ENCODE measurements around the gene GAB1.
"Not testable (repeated sequence)": the region's sequence is repeated elsewhere in the genome, so short reads cannot be mapped to it uniquely, and the experiment has no call there.

GAB1 gene

DNA sequence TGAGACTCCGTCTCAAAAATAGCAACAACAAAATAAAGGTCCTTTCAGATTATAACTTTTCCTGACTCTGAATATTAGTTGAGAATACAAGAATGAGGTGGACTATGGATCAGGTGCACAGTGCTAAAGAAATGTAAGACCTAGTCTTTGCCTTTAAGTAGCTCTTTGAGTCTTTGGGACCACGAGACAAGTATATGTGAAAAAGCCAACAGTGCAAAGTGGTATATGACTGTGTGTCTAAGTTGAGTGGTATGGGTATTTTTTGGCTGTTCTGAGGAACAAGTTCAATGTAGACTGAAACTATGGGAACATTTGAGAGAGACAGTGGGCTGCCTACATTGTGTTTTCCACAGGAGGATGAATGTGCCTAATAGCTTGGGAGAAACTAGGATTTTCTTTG is 2.8 kb downstream of the GAB1 start:
- DNase-seq, result no peak

DNA sequence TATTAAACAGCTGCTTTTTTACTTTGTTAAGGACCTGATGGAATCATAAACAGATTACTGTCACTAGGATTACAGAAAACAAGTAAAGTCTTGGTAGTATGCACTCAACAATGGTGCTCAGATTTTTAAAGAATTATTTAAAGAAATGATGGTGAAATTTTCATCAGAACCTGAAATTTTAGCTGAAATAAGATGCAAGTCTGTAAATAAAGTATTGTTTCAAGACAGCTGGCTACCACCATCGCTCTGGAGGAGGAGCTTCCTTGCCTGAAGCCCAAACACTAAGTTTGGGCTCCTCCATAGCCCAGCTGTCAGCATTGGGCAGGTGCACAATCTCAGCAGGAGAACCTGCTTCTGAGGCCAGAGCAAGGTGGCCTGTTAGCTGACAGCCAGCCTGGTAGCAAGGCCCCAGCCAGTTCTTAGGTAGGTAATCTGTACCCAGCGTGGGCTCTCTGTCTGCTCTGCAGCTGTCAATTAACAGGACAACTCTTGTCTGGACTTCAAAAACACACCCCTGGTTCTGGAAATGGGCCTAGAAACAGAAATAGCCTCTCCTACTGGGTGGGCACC is 4.6 kb downstream of the GAB1 start:
- DNase-seq, result no peak

DNA sequence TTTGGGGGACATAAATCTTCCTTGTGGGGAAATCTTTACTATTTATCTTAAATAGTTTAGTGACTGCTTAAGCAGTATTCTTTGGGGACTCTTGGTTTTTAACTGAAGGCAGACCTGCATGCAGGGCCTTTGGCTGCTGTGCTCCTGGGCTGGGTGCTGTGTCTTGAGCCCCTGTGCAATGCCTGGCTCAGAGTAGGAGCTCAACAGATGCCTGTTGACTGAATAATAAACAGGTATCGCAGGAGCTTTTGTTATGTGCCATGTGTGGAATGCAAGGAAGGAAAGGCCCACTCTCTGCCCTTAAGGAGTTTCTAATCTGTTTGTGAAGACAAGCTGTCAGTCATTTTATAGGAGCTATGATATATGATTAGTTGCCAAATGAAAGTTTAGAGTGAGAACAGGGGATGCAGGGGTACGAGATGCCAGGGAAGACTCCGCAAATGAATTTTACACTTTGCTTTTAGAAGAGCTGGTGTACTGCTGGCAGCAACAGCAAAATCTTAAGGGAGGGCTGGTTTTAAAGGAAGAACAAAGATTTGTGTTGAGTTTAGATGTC is 6.7 kb downstream of the GAB1 start:
- DNase-seq, result no peak

DNA sequence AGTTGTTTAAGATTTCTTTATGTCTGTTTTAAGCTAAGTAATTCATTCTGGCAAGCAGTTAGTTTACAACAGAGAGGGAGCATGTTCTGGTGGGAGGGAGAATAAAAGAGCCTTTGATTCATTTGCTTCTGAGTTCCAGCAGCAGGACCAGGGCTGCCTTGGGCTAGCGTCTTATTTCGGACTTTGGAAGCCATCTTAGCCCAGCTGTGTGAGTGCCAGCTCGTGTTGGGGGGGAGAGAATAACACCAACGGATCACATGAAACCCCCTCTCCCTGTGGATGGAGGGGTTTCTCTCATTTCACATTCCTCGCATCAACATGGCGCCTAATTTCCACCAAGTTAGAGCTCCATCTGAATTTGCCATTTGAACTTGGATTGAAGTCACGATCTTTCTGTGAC is 7.4 kb downstream of the GAB1 start:
- DNase-seq, result no peak

DNA sequence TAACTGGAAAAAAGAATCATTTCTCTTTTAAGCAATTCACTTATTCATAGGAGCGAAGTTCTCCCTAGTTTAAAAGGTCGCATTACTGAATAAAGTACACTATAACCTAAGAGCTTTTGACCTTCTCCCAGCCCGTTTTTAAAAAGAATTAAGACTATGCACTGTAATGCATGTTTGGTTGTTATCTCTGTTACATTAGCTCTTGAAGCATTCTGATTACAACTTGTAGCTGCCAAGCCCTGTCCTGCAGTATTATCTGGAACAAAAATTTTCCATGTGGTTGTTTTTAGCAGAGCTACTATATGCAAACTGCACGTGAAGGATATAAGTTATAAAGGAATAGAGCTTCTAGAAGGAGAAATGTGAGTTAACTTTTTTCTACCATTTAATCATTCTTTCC is 8.1 kb downstream of the GAB1 start:
- DNase-seq, result no peak

DNA sequence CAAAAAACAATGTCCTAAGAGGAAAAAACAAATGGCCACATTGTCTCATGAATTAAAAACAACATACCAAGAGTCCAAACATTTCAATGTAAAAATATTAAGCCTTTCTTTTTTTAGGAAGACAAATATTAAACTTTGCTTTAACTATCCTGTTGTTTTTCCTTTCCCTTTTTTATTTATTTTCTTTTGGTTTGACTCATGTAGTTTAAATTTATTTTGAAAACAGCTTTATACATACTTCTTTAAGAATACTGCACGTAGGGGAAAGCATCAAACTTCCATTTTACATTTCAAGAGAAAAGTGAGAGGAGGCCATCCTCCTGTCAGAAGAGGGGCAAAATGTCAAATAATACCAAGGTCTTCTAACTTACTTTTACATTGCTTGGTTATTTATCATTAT is 8.7 kb downstream of the GAB1 start:
- no peak for DNase-seq

DNA sequence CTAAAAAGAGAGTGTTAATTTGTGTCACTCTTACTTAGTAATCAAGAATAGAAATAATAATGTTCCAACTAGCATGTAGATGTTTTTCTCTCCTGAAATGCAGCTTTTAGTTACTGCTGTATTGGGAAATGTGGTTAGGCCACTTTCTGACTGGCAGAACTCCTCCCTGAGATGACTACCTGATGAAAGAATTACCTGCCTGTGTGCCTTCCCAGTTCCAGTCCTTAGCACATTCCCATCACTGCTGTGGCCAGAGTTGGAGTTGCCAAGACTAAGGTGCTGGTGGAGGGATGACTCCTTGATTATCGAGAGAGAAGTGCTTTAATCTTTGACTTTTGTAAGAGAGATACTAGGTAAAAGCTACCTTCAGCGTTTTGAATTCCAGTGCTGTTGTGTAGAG is 9.5 kb downstream of the GAB1 start:
- DNase-seq, result no peak

DNA sequence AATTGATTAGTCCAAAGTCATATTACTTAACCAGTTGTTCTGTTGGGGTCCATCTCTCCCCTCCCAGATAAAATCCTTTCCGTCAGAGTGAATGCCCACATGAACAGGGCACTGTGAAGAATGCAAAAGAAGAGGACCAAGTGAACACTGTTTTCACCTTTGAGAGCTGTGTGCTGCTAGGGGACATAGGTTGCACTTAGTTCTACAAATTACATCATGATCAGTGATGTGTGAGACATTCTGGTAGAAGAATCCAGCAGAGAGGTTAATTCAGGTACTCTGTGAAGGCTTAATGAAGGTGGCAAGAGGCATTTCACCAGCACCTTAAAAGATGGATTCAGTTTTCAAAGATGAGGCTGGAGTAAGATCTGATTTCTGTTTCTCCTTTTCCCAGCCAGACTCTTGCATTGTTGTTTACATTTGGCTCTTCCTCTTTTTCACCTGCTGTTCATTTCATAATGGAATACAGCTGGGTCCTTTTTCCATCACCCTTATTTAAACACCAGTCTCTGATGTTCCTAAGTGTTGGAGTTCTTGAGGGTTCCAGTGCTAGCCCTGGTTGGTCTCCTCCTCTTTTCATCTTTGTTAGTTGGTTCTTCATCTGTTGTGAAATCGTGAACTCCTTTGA is 10.9 kb downstream of the GAB1 start:
- no peak for DNase-seq

DNA sequence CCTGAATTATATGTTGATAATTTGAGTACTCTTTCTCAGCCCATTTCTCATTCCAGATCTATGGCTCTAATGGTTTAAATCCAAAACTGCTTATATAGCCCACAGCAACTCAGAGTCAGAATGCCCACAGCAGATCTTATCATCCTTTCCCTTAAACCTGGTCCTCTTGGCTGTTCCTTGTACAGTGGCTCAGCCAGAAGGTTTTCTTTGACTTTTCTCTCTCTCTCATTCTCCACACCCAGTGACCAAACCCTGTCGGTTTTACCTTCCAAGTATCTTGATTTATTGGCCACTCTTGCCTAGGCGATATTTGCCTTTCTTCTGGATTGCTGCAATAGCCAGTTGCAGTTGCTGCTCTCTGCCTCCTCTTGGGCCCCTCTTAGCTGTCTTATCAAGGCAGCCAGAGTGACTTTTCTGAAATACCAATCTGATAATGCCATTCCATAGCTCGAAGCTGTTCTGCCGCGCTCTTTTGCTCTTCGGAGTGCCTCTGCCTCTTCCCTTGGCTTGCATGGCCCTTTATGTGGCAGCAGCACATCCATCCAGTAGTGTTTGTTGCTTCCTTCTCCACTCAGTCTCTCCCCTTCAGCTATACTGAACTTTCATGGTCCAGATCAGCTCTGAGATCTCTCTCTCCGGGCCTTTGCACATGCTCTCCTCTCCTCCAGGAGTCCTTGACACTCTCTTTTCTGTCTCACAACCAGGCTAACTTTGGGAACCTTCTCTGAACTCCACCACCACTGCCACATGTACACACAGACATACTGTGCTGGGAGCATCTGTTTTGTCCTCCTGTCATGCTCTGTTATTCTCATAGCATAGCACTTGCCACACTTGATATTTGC is 11.8 kb downstream of the GAB1 start:
- DNase-seq, result no peak

DNA sequence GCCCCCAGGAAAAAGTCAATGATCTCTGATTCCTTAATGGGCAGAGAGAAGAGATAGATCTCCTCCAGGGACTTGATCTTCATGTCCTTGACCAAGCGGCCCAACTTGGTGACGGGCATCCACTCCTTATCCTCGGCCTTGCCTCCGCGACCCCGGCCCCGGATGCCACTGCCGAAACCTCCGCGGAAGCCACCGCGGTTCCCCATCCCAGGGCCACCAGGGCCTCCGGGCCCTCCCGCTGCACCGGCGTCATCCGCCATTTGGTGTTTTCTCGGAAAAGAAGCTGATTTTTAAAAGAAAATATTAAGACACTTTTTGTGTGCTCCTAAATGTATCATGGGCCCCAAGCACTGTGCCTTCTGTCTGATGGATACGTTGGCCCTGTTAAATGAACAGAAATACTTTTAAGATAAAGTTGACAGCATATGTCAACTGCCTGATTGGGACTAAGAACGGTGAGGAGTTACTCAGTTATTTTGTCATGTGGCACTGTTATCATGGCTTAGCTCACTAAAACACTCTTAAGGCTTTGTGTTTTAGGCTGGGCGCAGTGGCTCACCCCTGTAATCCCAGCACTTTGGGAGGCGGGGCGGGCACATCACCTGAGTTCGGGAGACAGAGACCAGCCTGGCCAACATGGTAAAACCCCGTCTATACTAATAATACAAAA is 13.3 kb downstream of the GAB1 start:
- DNase-seq, result not testable (repeated sequence)

DNA sequence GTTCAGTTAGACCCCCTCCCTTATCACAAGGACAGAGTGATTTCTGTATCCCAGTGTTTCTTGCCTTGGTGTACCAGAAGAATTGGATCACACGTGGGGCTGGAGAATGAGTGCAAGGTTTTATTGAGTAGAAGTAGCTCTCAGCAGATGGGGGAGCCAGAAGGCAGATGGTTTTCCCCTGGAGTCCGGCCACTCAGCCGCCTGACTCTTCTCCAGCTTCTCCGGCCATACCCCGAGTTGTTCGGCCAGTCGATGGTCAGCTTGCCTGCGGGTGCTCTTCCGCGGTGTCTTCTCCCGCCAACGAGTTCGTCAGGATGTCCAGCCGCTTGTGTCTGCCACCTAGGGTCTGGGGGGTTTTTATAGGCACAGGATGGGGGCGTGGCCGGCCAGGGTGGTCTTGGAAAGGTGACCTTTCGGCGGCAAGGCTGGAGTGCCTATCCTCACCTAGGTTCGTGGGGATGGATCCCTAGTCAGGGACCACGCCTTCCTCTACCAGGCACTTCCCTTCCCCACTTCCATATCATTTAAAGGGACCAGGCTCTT is 14.5 kb downstream of the GAB1 start:
- DNase-seq, result no peak

DNA sequence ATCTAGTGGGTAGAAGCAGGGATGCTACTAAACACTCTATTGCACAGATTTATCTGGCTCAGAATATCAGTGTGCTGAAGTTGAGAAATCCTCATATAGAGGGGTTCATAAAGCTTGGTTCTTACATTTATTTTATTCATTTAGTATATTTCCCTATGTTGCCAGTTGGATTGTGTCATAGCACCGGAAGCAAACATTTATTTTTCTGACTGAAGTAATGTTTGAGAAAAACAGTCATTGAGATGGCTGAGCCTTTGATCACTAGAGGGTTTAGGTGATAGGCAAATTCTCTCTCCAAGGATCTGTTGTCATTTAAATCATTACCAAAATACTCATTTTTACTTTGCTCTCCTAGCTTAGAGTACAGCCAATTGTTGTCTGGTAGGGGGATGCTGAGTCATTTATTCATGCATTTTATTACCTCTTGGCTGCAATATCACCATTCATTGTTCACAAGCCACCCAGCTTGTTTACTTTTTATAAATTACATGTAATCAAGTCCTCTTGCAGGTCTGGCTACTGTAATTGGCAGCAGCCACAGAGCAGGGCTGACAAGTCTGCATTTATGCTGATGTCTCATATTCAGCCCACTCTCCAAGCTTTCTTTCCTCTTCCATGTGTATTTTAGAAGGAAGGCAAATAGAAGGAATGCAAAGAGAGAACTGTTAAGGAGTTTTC is 15.2 kb downstream of the GAB1 start:
- no peak for DNase-seq

DNA sequence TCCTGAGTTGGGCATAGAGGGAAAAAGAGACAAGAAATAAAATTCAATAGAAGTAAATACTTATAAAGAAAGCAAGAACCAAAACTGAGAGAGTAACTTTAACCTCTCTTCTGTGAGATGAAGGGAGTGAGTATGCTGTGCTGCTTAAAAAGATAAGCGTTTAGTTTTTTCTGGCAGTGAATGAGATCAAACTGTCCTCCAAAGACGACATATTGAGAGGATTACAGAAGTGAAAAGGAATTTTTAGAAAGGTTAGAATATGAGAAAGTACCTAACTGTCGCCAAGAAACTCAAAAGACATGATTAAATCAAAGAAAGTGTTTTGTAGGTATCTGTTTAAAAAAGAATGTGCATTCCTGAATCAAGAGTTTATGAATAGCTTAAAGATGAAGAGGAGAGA is 16.0 kb downstream of the GAB1 start:
- DNase-seq, result no peak

DNA sequence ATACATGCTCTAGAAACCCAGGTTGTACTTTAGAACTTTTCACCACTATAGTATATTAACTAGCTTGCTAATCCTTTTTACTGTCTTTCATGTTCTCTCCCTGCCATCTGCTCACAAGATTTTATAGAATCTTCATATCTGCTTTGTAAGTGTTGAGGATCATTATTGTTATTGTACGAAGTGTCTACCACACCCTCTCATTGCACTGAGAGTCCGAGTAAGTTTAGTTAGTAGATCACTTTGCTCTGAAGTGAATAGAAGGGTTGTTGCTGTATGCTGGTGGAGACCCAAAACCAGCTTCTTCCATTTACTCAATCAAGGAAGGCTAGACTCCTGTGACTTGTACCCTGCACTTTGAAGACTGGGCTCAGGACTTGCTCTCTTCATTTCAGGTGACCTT is 17.1 kb downstream of the GAB1 start:
- no peak for DNase-seq

DNA sequence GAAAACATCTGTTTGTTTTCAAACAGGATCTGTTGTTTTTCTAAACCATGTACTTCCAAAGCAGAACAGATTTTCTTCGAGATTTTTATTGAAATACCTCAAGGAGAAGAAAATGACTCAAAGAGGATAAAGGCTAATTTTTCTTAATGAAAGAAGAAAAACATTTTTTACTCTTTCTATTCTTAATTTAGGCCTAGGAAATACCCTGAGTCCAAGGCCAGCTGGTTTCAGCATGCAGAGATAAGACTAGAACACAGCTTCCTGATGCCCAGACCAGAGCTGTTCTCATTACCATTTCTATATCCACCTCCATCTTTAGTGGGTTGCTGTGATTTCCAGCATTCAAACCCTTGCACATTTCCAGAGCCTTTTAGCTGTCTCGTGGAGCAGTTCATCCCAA is 18.3 kb downstream of the GAB1 start:
- DNase-seq, result no peak

DNA sequence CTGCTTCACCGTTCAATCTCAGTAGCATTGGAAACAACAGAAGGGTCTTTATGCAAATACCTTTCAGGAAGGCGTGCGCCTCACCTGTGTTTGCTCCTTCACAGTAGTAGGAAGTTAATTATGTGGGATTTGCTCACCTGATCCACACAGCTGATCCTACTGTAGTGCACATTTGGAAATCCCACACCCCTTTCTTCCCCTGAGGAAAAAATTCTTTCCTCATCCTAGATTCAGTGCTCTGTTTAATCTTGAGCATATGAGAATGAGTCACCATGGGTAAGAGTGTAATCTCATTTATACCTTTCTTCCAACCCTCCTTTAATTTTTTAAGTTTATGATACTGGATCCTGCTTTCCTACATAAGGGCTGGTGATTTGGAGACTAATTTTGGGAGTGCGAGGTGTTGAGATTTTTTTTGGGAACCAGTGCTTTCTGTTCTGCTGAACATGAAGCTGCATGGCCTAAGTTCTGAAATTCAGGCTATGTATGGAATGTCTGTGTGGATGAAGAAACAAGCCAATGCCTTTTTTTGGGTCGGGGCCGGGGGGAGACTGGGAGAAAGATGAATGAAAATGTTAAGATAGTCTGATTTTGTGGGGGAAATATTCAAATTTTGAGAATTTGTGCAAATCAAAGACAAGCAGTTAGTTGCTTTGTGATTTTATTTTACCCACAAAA is 19.0 kb downstream of the GAB1 start:
- DNase-seq, result no peak

DNA sequence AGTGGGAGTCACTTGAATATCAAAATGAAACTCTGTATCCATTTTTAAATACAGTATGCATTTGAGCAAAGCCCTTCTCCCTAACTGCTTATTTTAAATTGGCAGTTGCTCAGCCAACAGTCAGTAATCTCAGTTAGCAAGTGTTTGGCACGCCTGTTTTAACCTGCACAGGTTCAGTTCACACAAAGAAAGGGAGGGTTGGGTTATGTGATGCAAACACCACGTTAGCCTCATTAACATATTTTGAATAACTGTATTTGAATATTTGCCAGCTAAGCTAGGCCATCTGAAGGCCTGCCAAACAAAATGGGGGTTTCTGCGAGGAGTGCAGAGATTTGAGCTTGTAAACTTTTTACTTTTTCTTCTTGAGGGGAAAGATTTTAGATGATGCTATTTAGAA is 19.8 kb downstream of the GAB1 start:
- DNase-seq, result no peak

DNA sequence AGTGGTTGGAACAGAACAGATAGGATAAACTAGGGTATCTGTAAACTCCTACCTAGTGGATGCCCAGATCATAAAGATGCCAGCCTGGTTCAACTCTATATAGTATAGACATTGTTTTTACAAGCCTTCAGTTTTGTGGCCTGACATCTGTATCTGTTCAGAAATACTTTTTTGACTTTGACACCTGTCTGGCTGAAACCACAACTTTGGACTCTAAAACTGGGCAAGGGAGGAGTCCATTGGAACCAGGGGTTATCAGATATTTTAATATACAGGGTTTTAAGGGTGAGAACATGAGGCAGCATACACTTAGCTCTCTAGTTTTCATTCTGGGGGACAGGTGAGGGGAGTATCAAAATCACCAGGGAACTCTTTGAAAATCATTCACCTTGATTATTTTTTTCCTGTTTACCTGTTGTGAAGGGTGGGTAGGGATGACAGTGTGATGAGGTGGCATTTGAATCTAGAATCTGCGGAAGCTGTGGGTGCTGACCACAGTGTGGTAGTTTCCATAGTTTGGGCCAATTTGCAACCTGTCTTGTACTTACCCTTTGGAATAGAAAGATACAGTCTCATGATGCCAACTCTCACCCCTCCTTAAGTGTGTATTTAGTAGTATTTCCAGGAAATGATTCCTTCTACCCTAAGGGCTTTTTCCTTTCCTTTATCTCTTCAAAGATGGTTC is 20.6 kb downstream of the GAB1 start:
- no peak for DNase-seq

DNA sequence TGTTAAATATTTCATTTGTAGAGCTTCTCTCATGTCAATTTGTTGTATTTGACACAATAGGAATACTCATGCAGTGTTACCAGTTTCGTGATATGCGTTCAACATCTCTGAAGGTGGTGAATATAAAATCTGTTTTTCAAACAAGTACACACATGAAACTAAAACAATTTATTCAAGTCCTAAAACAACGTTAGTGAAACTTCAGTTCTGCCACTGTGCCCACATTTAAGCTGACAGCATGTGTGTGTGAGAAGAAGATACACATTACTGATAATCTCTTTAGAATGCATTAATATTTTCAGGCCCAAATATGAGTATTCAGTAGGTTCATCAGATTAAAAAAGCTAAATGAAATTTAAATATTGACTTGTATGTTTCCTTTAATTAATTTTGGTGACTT is 21.7 kb downstream of the GAB1 start:
- no peak for DNase-seq

DNA sequence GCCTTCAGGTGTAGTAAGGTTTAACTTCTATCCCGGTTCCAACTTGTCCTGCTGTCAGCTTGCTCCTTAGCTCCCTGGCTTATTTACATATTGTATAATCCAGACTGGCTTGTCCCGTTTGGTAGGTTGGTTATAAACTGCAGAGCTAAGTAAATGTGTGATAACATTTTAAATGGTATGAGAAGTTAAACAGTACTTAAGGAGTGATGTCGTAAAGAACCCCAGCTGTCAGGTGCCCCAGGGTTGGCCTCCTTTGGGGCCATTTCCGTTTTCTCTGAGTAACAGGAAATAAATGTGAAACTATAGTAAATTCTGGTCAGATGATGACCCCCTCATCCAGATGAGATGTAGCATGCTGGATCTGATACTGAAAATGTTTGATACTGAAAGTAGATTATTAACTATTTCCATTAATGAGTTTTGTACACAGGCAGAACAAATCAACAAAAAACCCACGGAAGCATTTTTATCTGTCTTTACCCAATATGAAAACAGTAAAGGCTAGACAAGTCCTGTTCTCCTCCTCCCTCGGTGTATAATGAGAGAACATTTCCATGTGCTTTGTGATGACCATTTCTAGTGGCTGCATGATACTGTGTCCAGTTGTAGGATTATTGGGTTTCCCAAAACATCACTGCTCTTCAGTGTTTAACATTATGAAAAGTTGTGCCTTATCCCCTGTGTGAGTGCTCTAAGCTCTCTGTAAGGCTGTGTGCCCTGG is 22.4 kb downstream of the GAB1 start:
- no peak for DNase-seq

Data from T1000 (cell line).